Activated naive CD8-positive, alpha-beta T cell treated with anti-CD3 and anti-CD28 coated beads, Interleukin-2, amount 10 ng/mL, durations not matched to agents 7 days and 5 days (primary cell): ENCODE data around the gene CDC42BPB. TPM values are rescaled to one million over a fixed set of nuclear protein-coding genes. Genes with fewer than 3 reads are reported as not detected.

Source experiments
- ATAC-seq: fragments of 150-1000 bp; cut with Tn5 transposase; one replicate; pipeline ENCODE4 v1.10.0; 2021; ENCODE audit warnings: low read depth, moderate library complexity
- POLR2A ChIA-PET: fragments of 350-600 bp; sonication (Branson Sonifier 250); formaldehyde crosslinking; loops from one replicate; lab custom pipeline; 2021; ENCODE audit warnings: antibody characterized with exemption; lab: Charles Lee
- DNase-seq: peaks from one replicate; pipeline ENCODE4 v3.0.0; 2021
- H3K27ac Mint-ChIP-seq: one replicate; pipeline ENCODE4 v1.8.0; 2022; ENCODE audit warnings: mild to moderate bottlenecking, mixed read lengths
- H3K27me3 Mint-ChIP-seq: one replicate; pipeline ENCODE4 v1.8.0; 2022; ENCODE audit warnings: mild to moderate bottlenecking, moderate library complexity, mixed read lengths
- H3K36me3 Mint-ChIP-seq: one replicate; pipeline ENCODE4 v1.8.0; 2021; ENCODE audit warnings: mild to moderate bottlenecking, mixed read lengths
- H3K4me1 Mint-ChIP-seq: one replicate; pipeline ENCODE4 v1.8.0; 2021; ENCODE audit warnings: mixed read lengths
- H3K4me3 Mint-ChIP-seq: one replicate; pipeline ENCODE4 v1.8.0; 2022; ENCODE audit warnings: mild to moderate bottlenecking, moderate library complexity, mixed read lengths
- H3K9me3 Mint-ChIP-seq: one replicate; pipeline ENCODE4 v1.8.0; 2021; ENCODE audit warnings: mixed read lengths
- total RNA-seq, 2 experiments: library from RNA; stranded (reverse); gene quantifications; one replicate each; pipeline ENCODE4 v1.2.3, GENCODE V29; 2021

CDC42BPB gene
- total RNA-seq, 2 experiments from 2014 or later, result 1.1 TPM

GRCh38 chr14:103006106-103006505 is 51.2 kb downstream of the CDC42BPB start:
- H3K4me1 Mint-ChIP-seq, result no peaks in the 10 kb centered on the region
- no peaks in the 10 kb centered on the region for H3K36me3 Mint-ChIP-seq
- H3K27ac Mint-ChIP-seq, result no peak overlapping the region
- DNase-seq, result no peak
- no peak for ATAC-seq
- no peaks in the 10 kb centered on the region for H3K27me3 Mint-ChIP-seq
- no peak overlapping the region for H3K4me3 Mint-ChIP-seq
- no peaks in the 10 kb centered on the region for H3K9me3 Mint-ChIP-seq
- POLR2A ChIA-PET, result no interaction called here

DNA sequence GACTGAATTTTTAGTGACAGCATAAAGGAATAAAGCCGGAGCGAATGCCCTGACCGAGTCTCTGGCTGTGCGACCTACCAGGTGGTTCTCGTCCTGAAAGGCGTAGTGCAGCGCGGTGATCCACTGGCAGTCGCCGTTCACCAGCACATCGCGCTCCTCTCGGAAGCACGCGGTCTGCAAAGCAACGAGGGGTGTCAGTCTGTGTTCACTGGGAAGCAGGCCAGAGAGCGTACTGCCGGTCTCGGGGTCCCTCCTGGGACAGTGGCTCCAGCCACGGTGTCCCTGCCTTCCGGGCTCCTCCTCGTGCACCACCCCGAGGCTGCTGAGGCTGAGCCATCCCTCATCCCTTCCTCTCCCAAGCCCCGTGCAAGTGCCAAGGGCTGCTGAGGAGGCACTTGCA is 53.5 kb downstream of the CDC42BPB start:
- ATAC-seq, result no peak
- no peak overlapping the region for H3K4me3 Mint-ChIP-seq
- DNase-seq, result no peak
- POLR2A ChIA-PET, result no interaction called here
- no peak overlapping the region for H3K27ac Mint-ChIP-seq
- no peaks in the 10 kb centered on the region for H3K36me3 Mint-ChIP-seq
- H3K9me3 Mint-ChIP-seq, result no peaks in the 10 kb centered on the region
- no peaks in the 10 kb centered on the region for H3K27me3 Mint-ChIP-seq
- no peaks in the 10 kb centered on the region for H3K4me1 Mint-ChIP-seq

GRCh38 chr14:103003351-103003615 is 54.1 kb downstream of the CDC42BPB start:
- POLR2A ChIA-PET, result no interaction called here
- ATAC-seq, result no peak
- no peaks in the 10 kb centered on the region for H3K27me3 Mint-ChIP-seq
- H3K9me3 Mint-ChIP-seq, result no peaks in the 10 kb centered on the region
- H3K4me1 Mint-ChIP-seq, result no peaks in the 10 kb centered on the region
- H3K27ac Mint-ChIP-seq, result no peak overlapping the region
- no peak for DNase-seq
- no peaks in the 10 kb centered on the region for H3K36me3 Mint-ChIP-seq
- H3K4me3 Mint-ChIP-seq, result no peak overlapping the region

- H3K36me3 Mint-ChIP-seq, result no peaks in the 10 kb centered on the region
- DNase-seq, result no peak
- no peak overlapping the region for H3K4me3 Mint-ChIP-seq
- POLR2A ChIA-PET, result no interaction called here
- no peak for ATAC-seq
- no peaks in the 10 kb centered on the region for H3K4me1 Mint-ChIP-seq
- H3K9me3 Mint-ChIP-seq, result no peaks in the 10 kb centered on the region
- H3K27ac Mint-ChIP-seq, result no peak overlapping the region
- no peaks in the 10 kb centered on the region for H3K27me3 Mint-ChIP-seq
These were observed 54.6 kb downstream of the CDC42BPB start for GRCh38 chr14:103002578-103003350.

- Mint-ChIP-seq H3K36me3 (no peaks in the 10 kb centered on the region), H3K4me3 (no peak overlapping the region), H3K27ac (no peak overlapping the region), H3K27me3 (no peaks in the 10 kb centered on the region), H3K4me1 (no peaks in the 10 kb centered on the region), H3K9me3 (no peaks in the 10 kb centered on the region)
- POLR2A ChIA-PET, result no interaction called here
- DNase-seq, result no peak
- ATAC-seq, result no peak
These were observed 55.5 kb downstream of the CDC42BPB start for GRCh38 chr14:103001651-103002396.

- no peak overlapping the region for H3K27ac Mint-ChIP-seq
- H3K9me3 Mint-ChIP-seq, result no peaks in the 10 kb centered on the region
- DNase-seq, result no peak
- no peak for ATAC-seq
- H3K4me3 Mint-ChIP-seq, result no peak overlapping the region
- no peaks in the 10 kb centered on the region for H3K36me3 Mint-ChIP-seq
- POLR2A ChIA-PET, result no interaction called here
- H3K4me1 Mint-ChIP-seq, result no peaks in the 10 kb centered on the region
- H3K27me3 Mint-ChIP-seq, result no peaks in the 10 kb centered on the region
These were observed 56.1 kb downstream of the CDC42BPB start for GRCh38 chr14:103001226-103001625.

DNA sequence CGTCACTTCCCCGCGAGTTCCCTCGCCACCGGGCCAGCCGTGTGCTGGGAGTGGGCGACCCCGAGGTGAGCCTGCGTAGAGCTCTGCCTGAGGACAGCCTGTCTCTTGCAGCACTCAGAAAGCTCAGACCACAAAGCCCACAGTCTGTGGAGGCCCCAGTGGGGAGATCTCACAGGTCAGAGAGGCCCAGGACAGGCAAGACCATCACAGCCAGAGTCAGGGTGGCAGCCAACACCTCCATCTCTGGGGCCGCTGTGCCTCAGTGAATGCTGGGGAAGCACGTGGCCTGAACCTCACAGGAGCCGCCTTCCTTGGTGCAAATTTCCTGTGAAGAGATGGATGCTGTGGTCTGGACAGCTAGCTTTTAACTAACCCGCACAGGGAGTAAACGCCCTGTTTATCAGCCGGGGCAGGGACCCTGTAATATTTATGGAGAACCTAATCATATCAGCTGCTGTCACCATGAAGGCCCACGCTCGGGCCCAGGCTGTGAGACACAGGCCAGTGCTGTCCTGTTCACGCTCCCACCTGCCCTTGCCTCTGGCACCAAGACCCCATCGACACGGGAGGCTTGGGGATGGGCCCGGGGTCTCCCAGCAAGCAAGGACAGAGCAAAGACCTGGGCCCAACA is 56.9 kb downstream of the CDC42BPB start:
- H3K27me3 Mint-ChIP-seq, result no peaks in the 10 kb centered on the region
- H3K4me3 Mint-ChIP-seq, result no peak overlapping the region
- H3K36me3 Mint-ChIP-seq, result no peaks in the 10 kb centered on the region
- POLR2A ChIA-PET, result no interaction called here
- DNase-seq (no peak), ATAC-seq (no peak)
- no peaks in the 10 kb centered on the region for H3K9me3 Mint-ChIP-seq
- no peaks in the 10 kb centered on the region for H3K4me1 Mint-ChIP-seq
- no peak overlapping the region for H3K27ac Mint-ChIP-seq

- DNase-seq, result no peak
- no peak overlapping the region for H3K4me3 Mint-ChIP-seq
- no peaks in the 10 kb centered on the region for H3K27me3 Mint-ChIP-seq
- H3K9me3 Mint-ChIP-seq, result no peaks in the 10 kb centered on the region
- POLR2A ChIA-PET, result no interaction called here
- ATAC-seq, result no peak
- H3K36me3 Mint-ChIP-seq, result no peaks in the 10 kb centered on the region
- no peak overlapping the region for H3K27ac Mint-ChIP-seq
- peaks cover 3% of the 10 kb centered on the region for H3K4me1 Mint-ChIP-seq
These were observed 58.0 kb downstream of the CDC42BPB start for GRCh38 chr14:102999227-102999895.

DNA sequence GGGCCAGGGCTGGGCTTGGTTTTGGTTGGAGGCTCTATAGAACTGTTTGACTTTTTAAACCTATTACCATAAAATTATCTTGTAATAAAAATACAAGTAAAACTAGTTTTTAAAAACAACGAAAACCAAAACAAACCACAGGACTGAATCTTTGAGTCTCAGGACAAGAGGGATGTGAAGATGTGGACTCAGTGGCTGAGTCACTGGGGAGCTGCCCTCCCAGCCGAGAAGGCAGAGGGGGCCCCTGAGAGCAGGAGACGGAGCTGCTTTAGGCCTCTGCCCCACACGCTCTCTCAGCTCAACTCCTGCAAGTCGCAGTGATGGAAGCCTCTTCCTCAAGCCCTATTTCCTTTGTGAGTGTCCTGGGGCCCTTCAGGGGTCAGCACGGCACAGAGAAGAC is 59.0 kb downstream of the CDC42BPB start:
- Mint-ChIP-seq H3K27ac (no peak overlapping the region), H3K36me3 (no peaks in the 10 kb centered on the region), H3K4me1 (peaks cover 3% of the 10 kb centered on the region), H3K4me3 (no peak overlapping the region), H3K9me3 (no peaks in the 10 kb centered on the region), H3K27me3 (no peaks in the 10 kb centered on the region)
- DNase-seq (no peak), ATAC-seq (no peak)
- POLR2A ChIA-PET, result no interaction called here

- H3K36me3 Mint-ChIP-seq, result no peaks in the 10 kb centered on the region
- POLR2A ChIA-PET, result no interaction called here
- H3K4me1 Mint-ChIP-seq, result peaks cover 3% of the 10 kb centered on the region
- ATAC-seq, result no peak
- DNase-seq, result no peak
- H3K4me3 Mint-ChIP-seq, result no peak overlapping the region
- H3K9me3 Mint-ChIP-seq, result no peaks in the 10 kb centered on the region
- H3K27me3 Mint-ChIP-seq, result no peaks in the 10 kb centered on the region
- H3K27ac Mint-ChIP-seq, result no peak overlapping the region
These were observed 60.4 kb downstream of the CDC42BPB start for GRCh38 chr14:102996941-102997340.

DNA sequence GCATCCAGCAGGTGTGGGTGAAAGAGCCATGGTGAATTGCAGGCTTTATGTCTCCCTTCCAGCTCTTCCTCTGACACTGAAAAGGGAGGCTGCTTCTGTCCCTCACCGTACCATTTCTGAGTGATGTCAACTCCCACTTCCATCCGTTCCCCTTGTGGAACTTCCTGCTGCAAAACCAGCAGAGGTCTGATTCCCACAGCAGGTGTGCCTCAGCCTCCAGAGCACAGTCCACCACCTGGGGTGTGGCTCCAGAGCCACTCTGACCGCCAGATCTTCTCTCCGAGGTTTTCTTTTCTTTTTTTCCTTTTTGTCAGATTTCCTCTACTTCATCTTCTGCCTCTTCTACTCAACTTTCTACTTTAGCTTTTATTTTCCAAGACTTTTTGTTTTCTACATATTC is 62.7 kb downstream of the CDC42BPB start:
- no peak overlapping the region for H3K27ac Mint-ChIP-seq
- no peak overlapping the region for H3K4me3 Mint-ChIP-seq

DNA sequence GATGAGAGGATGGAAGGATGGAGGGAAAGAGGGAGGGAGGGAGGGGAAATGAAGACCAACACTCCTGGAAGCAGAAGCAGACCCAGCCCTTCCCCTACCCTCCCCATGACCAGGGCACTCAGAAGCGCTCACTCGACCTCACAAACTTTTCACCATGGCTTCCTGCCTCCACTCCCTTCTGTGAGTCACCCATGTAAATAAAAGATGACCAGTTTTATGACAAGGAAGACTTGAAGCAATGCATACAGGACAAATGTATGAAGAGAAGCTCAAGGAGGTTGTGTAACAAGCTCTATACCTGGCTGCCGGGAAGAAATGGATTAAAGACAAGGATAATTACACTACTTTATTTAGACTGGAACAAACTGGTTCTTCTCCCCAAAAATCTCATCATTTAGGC is 63.8 kb downstream of the CDC42BPB start:
- POLR2A ChIA-PET, result no interaction called here
- no peak for ATAC-seq
- DNase-seq, result no peak
- Mint-ChIP-seq H3K4me1 (peaks cover 3% of the 10 kb centered on the region), H3K9me3 (peaks cover under 1% of the 10 kb centered on the region), H3K27ac (no peak overlapping the region), H3K4me3 (no peak overlapping the region), H3K36me3 (peaks cover under 1% of the 10 kb centered on the region), H3K27me3 (no peaks in the 10 kb centered on the region)

More for the DNA sequence above, 62.7 kb downstream of the CDC42BPB start:
- Mint-ChIP-seq H3K9me3 (no peaks in the 10 kb centered on the region), H3K27me3 (no peaks in the 10 kb centered on the region), H3K4me1 (peaks cover 3% of the 10 kb centered on the region), H3K36me3 (no peaks in the 10 kb centered on the region)
- POLR2A ChIA-PET, result no interaction called here
- DNase-seq, result no peak
- no peak for ATAC-seq

GRCh38 chr14:102991376-102991775 is 66.0 kb downstream of the CDC42BPB start:
- Mint-ChIP-seq H3K4me3 (no peak overlapping the region), H3K36me3 (peaks cover 6% of the 10 kb centered on the region), H3K27ac (no peak overlapping the region), H3K27me3 (no peaks in the 10 kb centered on the region), H3K9me3 (peaks cover 11% of the 10 kb centered on the region), H3K4me1 (peaks cover 3% of the 10 kb centered on the region)
- ATAC-seq, result no peak
- POLR2A ChIA-PET, result no interaction called here
- DNase-seq, result no peak
